GM12878 (cell line): ENCODE measurements around the gene YPEL3. TPM values are rescaled to one million over a fixed set of nuclear protein-coding genes. Genes with fewer than 3 reads are reported as not detected.

ENCODE experiments used
- ATAC-seq: fragments of 200-7000 bp; cut with Tn5 transposase; 3 replicates; pipeline ENCODE4 v1.9.1; 2020; ENCODE audit warnings: mild to moderate bottlenecking, moderate library complexity
- BruUV-seq: library from RNA; stranded (reverse); fragments of 400-500 nt; replicated peaks from 2 replicates; lab custom pipeline; 2021; lab: Mats Ljungman, UMichigan
- CTCF ChIA-PET: fragments of 300-600 bp; sonication (Branson Sonifier 250); formaldehyde crosslinking; extraction: SDS; loops from one replicate; lab custom pipeline; 2021; ENCODE audit warnings: inconsistent platforms; lab: Yijun Ruan, JAX
- POLR2A ChIA-PET: fragments of 350-600 bp; formaldehyde crosslinking; extraction: SDS; loops from one replicate; lab custom pipeline; 2021; ENCODE audit warnings: inconsistent platforms; lab: Charles Lee
- RAD21 ChIA-PET: fragments of 300-600 bp; sonication (Branson Sonifier 250); formaldehyde crosslinking; loops from one replicate; lab custom pipeline; 2023; ENCODE audit warnings: antibody characterized with exemption; ENCODE audit not compliant: unreplicated experiment; lab: Charles Lee
- SMC1A ChIA-PET: fragments of 300-600 bp; sonication (Branson Sonifier 250); formaldehyde crosslinking; loops from one replicate; lab custom pipeline; 2023; ENCODE audit not compliant: unreplicated experiment, uncharacterized antibody; lab: Charles Lee
- DNase-seq: peaks from one replicate; pipeline ENCODE4 v3.0.0-alpha.2; 2011; ENCODE audit warnings: low read depth, low spot score
- FAIRE-seq: peaks from 3 replicates; lab custom pipeline; 2011; peaks lifted over from hg19 to GRCh38; lab: Jason Lieb, UNC
- H2AFZ ChIP-seq: 2 replicates; pipeline ENCODE4 v1.6.0; 2011; ENCODE audit warnings: low read depth, low read length, control low read depth; ENCODE audit not compliant: control insufficient read depth
- H3K27ac ChIP-seq: 2 replicates; pipeline ENCODE4 v1.5.1; 2011; ENCODE audit warnings: control low read depth; ENCODE audit not compliant: control insufficient read depth, insufficient read depth
- H3K27me3 ChIP-seq, 2 experiments: replicated peaks in 1 of 2; 2 replicates each; pipeline versions ENCODE4 v1.6.0 to v1.6.1; 2011; ENCODE audit warnings: low read length in 1 of 2; ENCODE audit not compliant: control insufficient read depth in 2 of 2, insufficient read depth in 2 of 2
- H3K36me3 ChIP-seq, 2 experiments: 2 replicates each; pipeline ENCODE4 v1.5.1; 2011; ENCODE audit warnings: low read length in 1 of 2; ENCODE audit not compliant: control insufficient read depth in 2 of 2, insufficient read depth in 2 of 2
- H3K4me1 ChIP-seq: 2 replicates; pipeline ENCODE4 v1.6.1; 2011; ENCODE audit warnings: mild to moderate bottlenecking, low read length, moderate library complexity, mixed read lengths; ENCODE audit not compliant: control insufficient read depth, insufficient read depth
- H3K4me2 ChIP-seq: 2 replicates; pipeline ENCODE4 v1.6.0; 2011; ENCODE audit warnings: control low read depth; ENCODE audit not compliant: control insufficient read depth, insufficient read depth
- H3K4me3 ChIP-seq: fragments of 200-600 bp; sonication (generic); 2 replicates; pipeline ENCODE4 v1.5.1; 2016
- H3K79me2 ChIP-seq: 2 replicates; pipeline ENCODE4 v1.6.0; 2011; ENCODE audit warnings: low read length; ENCODE audit not compliant: control insufficient read depth, insufficient read depth
- H3K9ac ChIP-seq: 2 replicates; pipeline ENCODE4 v1.8.0; 2011; ENCODE audit warnings: low read length, control low read depth, mixed read lengths; ENCODE audit not compliant: control insufficient read depth, insufficient read depth
- H3K9me3 ChIP-seq: replicated peaks from 3 replicates; pipeline ENCODE4 v1.5.1; 2011; ENCODE audit warnings: mild to moderate bottlenecking, low read length; ENCODE audit not compliant: control insufficient read depth, insufficient read depth
- H4K20me1 ChIP-seq: 2 replicates; pipeline ENCODE4 v1.6.0; 2011; ENCODE audit not compliant: control insufficient read depth, insufficient read depth
- ATF7 ChIP-seq: fragments of 450-650 bp; IDR thresholded peaks from 2 replicates; pipeline ENCODE4 v1.6.1; 2016; ENCODE audit warnings: low read depth, mild to moderate bottlenecking
- CEBPB ChIP-seq, 2 experiments: fragments of 150-350 bp in 1 of 2; IDR thresholded peaks; 2 replicates each; pipeline ENCODE4 v1.6.1; 2012 to 2014; ENCODE audit warnings: low read depth in 2 of 2, low read length in 2 of 2, borderline replicate concordance in 1 of 2, inconsistent platforms in 1 of 2
- KAT2A ChIP-seq: conservative IDR thresholded peaks from 2 replicates; pipeline ENCODE4 v1.6.1; 2011; ENCODE audit warnings: low read depth, low read length; ENCODE audit not compliant: control insufficient read depth
- MTA3 ChIP-seq: IDR thresholded peaks from 2 replicates; pipeline ENCODE4 v1.6.1; 2012; ENCODE audit warnings: low read length, inconsistent platforms, borderline replicate concordance
- NR2C2 ChIP-seq: IDR thresholded peaks from 2 replicates; pipeline ENCODE4 v1.6.1; 2011; ENCODE audit warnings: borderline replicate concordance, low read depth; ENCODE audit not compliant: control insufficient read depth, insufficient read length
- SREBF1 ChIP-seq: IDR thresholded peaks from 2 replicates; pipeline ENCODE4 v1.6.1; 2012; ENCODE audit warnings: mild to moderate bottlenecking, low read length
- SRF ChIP-seq, 2 experiments: IDR thresholded peaks; 2 replicates each; pipeline ENCODE4 v1.6.1; 2011; ENCODE audit warnings: low read depth in 2 of 2, low read length in 2 of 2, mild to moderate bottlenecking in 1 of 2, moderate library complexity in 1 of 2
- WRNIP1 ChIP-seq: IDR thresholded peaks from 2 replicates; pipeline ENCODE4 v1.6.1; 2011; ENCODE audit warnings: low read depth, low read length, improper control_type of control experiment, borderline replicate concordance
- WGBS: methylation state at CpG from one replicate; pipeline ENCODE4 v1.1.6; 2016; ENCODE audit warnings: low lambda C conversion rate; ENCODE audit not compliant: insufficient replicate concordance, insufficient coverage; ENCODE audit errors: missing lambda C conversion rate; 5-methylcytosine and 5-hydroxymethylcytosine counted together
- in situ Hi-C: fragments of 300-500 bp; cut with MboI; formaldehyde crosslinking; loops from 9 replicates; pipeline ENCODE4 v1.14.3; 2018; ENCODE audit warnings: mixed read lengths
- intact Hi-C: fragments of 100-400 bp; cut with micrococcal nuclease; formaldehyde crosslinking; loops from one replicate; pipeline ENCODE4 v1.14.2; 2022; ENCODE audit not compliant: unreplicated experiment
- polyA plus RNA-seq, 11 experiments: library from polyadenylated mRNA; depleted of rRNA in 4 of 11; unstranded in 6 of 11; stranded (reverse) in 5 of 11; fragments of >200 nt; fragmentation: Nextera tagmentation in 4 of 11; fragmentation: Illumina TruSeq in 1 of 11; extraction: Ambion mirVana in 4 of 11; extraction: Trizol in 1 of 11; gene quantifications; 1 replicate in 1 of 11; 2 replicates in 10 of 11; pipeline versions ENCODE4 v1.2.1 to v1.2.3, GENCODE V29; 2011 to 2016; ENCODE audit warnings: inconsistent platforms in 2 of 11, missing spikeins in 2 of 11, low read depth in 1 of 11
- total RNA-seq, 4 experiments: library from RNA; depleted of rRNA in 3 of 4; stranded (reverse); fragments of >200 nt in 3 of 4; fragmentation: Illumina TruSeq in 1 of 4; extraction: Trizol in 1 of 4; gene quantifications; 2 replicates each; pipeline versions ENCODE4 v1.2.1 to v1.2.3, GENCODE V29; 2013 to 2021
- TF ChIP-seq, protein P1 (sequence below): fragments of 150-350 bp; IDR thresholded peaks from 2 replicates; pipeline ENCODE4 v1.6.1; 2016; ENCODE audit warnings: low read depth, low read length
- TF ChIP-seq, protein P2 (sequence below): IDR thresholded peaks from 2 replicates; pipeline ENCODE4 v1.6.1; 2011; ENCODE audit warnings: borderline replicate concordance, low read depth, mild to moderate bottlenecking, moderate library complexity, low read length; ENCODE audit not compliant: insufficient read depth, poor library complexity, severe bottlenecking
- TF ChIP-seq, protein P3 (sequence below): IDR thresholded peaks from 2 replicates; pipeline ENCODE4 v1.6.1; 2012; ENCODE audit warnings: low read depth, low read length, improper control_type of control experiment
- TF ChIP-seq, protein P4 (sequence below): fragments of 450-650 bp; IDR thresholded peaks from 2 replicates; pipeline ENCODE4 v1.6.1; 2016; ENCODE audit warnings: mild to moderate bottlenecking

YPEL3 gene
- total and polyA plus RNA-seq, 10 of the 15 experiments (the other 5 are each of a cell fraction or from before 2014, with no cell fraction given) = 1.3 to 22.0 (median 12.1) TPM

DNA sequence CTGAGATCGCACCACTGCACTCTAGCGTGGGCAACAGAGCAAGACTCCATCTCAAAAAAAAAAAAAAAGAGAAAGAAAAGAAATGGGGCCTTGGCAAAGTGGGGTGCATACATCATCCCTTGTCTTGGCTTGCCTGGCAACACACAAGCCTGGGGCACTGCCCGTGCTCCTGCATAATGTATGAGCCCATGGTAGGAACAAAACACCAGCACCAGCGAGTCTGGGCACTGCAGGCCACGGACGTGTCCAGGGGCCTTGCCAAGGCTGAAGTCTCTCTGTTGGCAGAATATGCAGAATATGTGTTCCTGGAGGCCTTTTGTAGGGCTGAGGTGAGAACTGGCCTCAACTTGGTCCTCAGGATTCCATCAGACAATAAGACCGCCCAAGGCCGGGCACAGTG lies 46.1 kb downstream of the YPEL3 start:
- TF ChIP-seq, protein P1, sequence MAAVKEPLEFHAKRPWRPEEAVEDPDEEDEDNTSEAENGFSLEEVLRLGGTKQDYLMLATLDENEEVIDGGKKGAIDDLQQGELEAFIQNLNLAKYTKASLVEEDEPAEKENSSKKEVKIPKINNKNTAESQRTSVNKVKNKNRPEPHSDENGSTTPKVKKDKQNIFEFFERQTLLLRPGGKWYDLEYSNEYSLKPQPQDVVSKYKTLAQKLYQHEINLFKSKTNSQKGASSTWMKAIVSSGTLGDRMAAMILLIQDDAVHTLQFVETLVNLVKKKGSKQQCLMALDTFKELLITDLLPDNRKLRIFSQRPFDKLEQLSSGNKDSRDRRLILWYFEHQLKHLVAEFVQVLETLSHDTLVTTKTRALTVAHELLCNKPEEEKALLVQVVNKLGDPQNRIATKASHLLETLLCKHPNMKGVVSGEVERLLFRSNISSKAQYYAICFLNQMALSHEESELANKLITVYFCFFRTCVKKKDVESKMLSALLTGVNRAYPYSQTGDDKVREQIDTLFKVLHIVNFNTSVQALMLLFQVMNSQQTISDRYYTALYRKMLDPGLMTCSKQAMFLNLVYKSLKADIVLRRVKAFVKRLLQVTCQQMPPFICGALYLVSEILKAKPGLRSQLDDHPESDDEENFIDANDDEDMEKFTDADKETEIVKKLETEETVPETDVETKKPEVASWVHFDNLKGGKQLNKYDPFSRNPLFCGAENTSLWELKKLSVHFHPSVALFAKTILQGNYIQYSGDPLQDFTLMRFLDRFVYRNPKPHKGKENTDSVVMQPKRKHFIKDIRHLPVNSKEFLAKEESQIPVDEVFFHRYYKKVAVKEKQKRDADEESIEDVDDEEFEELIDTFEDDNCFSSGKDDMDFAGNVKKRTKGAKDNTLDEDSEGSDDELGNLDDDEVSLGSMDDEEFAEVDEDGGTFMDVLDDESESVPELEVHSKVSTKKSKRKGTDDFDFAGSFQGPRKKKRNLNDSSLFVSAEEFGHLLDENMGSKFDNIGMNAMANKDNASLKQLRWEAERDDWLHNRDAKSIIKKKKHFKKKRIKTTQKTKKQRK = no peak
- TF ChIP-seq, protein P2, sequence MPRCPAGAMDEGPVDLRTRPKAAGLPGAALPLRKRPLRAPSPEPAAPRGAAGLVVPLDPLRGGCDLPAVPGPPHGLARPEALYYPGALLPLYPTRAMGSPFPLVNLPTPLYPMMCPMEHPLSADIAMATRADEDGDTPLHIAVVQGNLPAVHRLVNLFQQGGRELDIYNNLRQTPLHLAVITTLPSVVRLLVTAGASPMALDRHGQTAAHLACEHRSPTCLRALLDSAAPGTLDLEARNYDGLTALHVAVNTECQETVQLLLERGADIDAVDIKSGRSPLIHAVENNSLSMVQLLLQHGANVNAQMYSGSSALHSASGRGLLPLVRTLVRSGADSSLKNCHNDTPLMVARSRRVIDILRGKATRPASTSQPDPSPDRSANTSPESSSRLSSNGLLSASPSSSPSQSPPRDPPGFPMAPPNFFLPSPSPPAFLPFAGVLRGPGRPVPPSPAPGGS = no peak
- TF ChIP-seq SRF (IDR thresholded peaks at IDR 0.05; ENCODE audit: low read depth in 2 of 2, low read length in 2 of 2) (no peak), NR2C2 (no peak), KAT2A (no peak), ATF7 (no peak), WRNIP1 (no peak), CEBPB (IDR thresholded peaks at IDR 0.05; ENCODE audit: borderline replicate concordance in 1 of 2, low read depth in 2 of 2, low read length in 2 of 2) (no peak), SREBF1 (no peak), MTA3 (no peak)
- TF ChIP-seq, protein P3, sequence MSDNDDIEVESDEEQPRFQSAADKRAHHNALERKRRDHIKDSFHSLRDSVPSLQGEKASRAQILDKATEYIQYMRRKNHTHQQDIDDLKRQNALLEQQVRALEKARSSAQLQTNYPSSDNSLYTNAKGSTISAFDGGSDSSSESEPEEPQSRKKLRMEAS = no peak
- TF ChIP-seq, protein P4, sequence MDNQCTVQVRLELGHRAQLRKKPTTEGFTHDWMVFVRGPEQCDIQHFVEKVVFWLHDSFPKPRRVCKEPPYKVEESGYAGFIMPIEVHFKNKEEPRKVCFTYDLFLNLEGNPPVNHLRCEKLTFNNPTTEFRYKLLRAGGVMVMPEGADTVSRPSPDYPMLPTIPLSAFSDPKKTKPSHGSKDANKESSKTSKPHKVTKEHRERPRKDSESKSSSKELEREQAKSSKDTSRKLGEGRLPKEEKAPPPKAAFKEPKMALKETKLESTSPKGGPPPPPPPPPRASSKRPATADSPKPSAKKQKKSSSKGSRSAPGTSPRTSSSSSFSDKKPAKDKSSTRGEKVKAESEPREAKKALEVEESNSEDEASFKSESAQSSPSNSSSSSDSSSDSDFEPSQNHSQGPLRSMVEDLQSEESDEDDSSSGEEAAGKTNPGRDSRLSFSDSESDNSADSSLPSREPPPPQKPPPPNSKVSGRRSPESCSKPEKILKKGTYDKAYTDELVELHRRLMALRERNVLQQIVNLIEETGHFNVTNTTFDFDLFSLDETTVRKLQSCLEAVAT = no peak
- CTCF ChIA-PET = no interaction called here
- Histone ChIP-seq H3K79me2 (no peaks in the 10 kb centered on the region), H3K27ac (no peak overlapping the region), H3K4me3 (no peak overlapping the region), H2AFZ (no peak overlapping the region), H4K20me1 (no peaks in the 10 kb centered on the region), H3K27me3 (no peaks in the 10 kb centered on the region), H3K4me1 (peaks cover 3% of the 10 kb centered on the region; the same call in 1 of the 2 replicates), H3K9ac (no peak overlapping the region), H3K9me3 (no peaks in the 10 kb centered on the region), H3K36me3 (no peaks in the 10 kb centered on the region), H3K4me2 (no peak overlapping the region)
- no TSS peak for BruUV-seq
- DNase-seq (no peak), FAIRE-seq (no peak), ATAC-seq (no peak)
- 86% methylated on average over 8 of the region's 8 CpGs for WGBS
- in situ Hi-C loops (no loop called here), intact Hi-C loops (no loop called here)
- SMC1A ChIA-PET = no interaction called here
- RAD21 ChIA-PET = interaction anchor here (1.5 kb wide), 1 partner anchor 17 kb away, joined by 9 read pairs; no protein-coding TSS in a partner anchor
- POLR2A ChIA-PET = no interaction called here
